Kidney (tissue), 14 donors: ENCODE results near the gene SSH3. TPM values are rescaled to one million over a fixed set of nuclear protein-coding genes. Genes with fewer than 3 reads are reported as not detected.

ENCODE experiments used
- DNase-seq, 5 donors: peaks; one replicate each; pipeline ENCODE4 v3.0.0-alpha.2; 2013 to 2020
- FAIRE-seq: peaks from 2 replicates; lab custom pipeline; 2012; peaks lifted over from hg19 to GRCh38; lab: Jason Lieb, UNC
- H3K27ac ChIP-seq, 2 donors: one replicate each; pipeline ENCODE4 v1.7.0; 2013; ENCODE audit warnings: low read depth in 2 of 2, low read length in 2 of 2, inconsistent platforms in 1 of 2
- H3K27me3 ChIP-seq: one replicate; pipeline ENCODE4 v1.7.1; 2013; ENCODE audit warnings: low read length, inconsistent platforms; ENCODE audit not compliant: control insufficient read depth, insufficient read depth
- H3K36me3 ChIP-seq, 3 donors: one replicate each; pipeline versions ENCODE4 v1.7.0 to v1.7.1; 2013; ENCODE audit warnings: low read length in 3 of 3, control low read depth in 1 of 3, inconsistent platforms in 1 of 3; ENCODE audit not compliant: insufficient read depth in 3 of 3, control insufficient read depth in 2 of 3
- H3K4me1 ChIP-seq, 3 donors: one replicate each; pipeline versions ENCODE4 v1.7.0 to v1.7.1; 2013; ENCODE audit warnings: low read length in 3 of 3, inconsistent platforms in 1 of 3, low read depth in 1 of 3; ENCODE audit not compliant: control insufficient read depth in 2 of 3, insufficient read depth in 2 of 3
- H3K4me3 ChIP-seq, 3 donors: one replicate each; pipeline versions ENCODE4 v1.7.0 to v1.8.1; 2013; ENCODE audit warnings: low read length in 3 of 3, control low read depth in 1 of 3, inconsistent platforms in 1 of 3
- H3K9ac ChIP-seq, 3 donors: one replicate each; pipeline versions ENCODE4 v1.7.0 to v1.7.1; 2013; ENCODE audit warnings: low read length in 3 of 3, control low read depth in 1 of 3, inconsistent platforms in 1 of 3
- H3K9me3 ChIP-seq, 3 donors: one replicate each; pipeline versions ENCODE4 v1.7.0 to v1.7.1; 2013; ENCODE audit warnings: low read length in 3 of 3, control low read depth in 1 of 3, inconsistent platforms in 1 of 3; ENCODE audit not compliant: control insufficient read depth in 2 of 3, insufficient read depth in 1 of 3
- CTCF ChIP-seq: IDR thresholded peaks from 3 replicates; pipeline ENCODE4 v1.5.1; 2012; ENCODE audit warnings: mild to moderate bottlenecking, moderate library complexity, borderline replicate concordance; ENCODE audit not compliant: insufficient read depth; ENCODE audit errors: extremely low read depth
- intact Hi-C: fragments of 100-400 bp; cut with DNase I; formaldehyde crosslinking; loops from one replicate; pipeline ENCODE4 v1.11.1; 2022
- polyA plus RNA-seq: library from polyadenylated mRNA; stranded (reverse); fragments of 350-450 nt; fragmentation: Illumina TruSeq; extraction: RNeasy Lipid Tissue Mini Kit (QIAGEN cat#74804); gene quantifications from one replicate; pipeline ENCODE4 v1.2.3, GENCODE V29; 2014; ENCODE audit warnings: low read depth, low replicate concordance; ENCODE audit not compliant: insufficient read depth
- total RNA-seq: library from RNA; stranded (reverse); fragmentation: NEBNext Ultra II Directional; extraction: Animal tissue kit (Norgen Biotek cat#: 25700); gene quantifications from one replicate; pipeline ENCODE4 v1.2.1, GENCODE V29; 2021
- donor health status: control.
- donor health status: control.
- donor health status: control.
- donor health status: control.
- donor health status: control.
- donor health status: DM: yes; HTN: yes; CAD: no.
- donor health status: Normal renal cell carcinoma (clear cell type).

Gene SSH3
- total and polyA plus RNA-seq, 2 donors from 2014 or later: 25.0 to 68.9 TPM

GRCh38 chr11:67303835-67304411 is 593 bp downstream of the SSH3 start:
- Histone ChIP-seq H3K27me3 (no peaks in the 10 kb centered on the region), H3K4me3 (peak overlapping the region; percentile 16 to 67 (median 58)), H3K27ac (no peak overlapping the region), H3K4me1 (peaks cover 0 to 21% (median 5%) of the 10 kb centered on the region in 3 donors), H3K9ac (peak overlapping the region in 2 of 3 donors; percentile 58 to 79), H3K36me3 (peaks cover 0 to 4% (median 2%) of the 10 kb centered on the region in 3 donors), H3K9me3 (no peaks in the 10 kb centered on the region)
- peak; percentile 52 to 84 (median 66) for DNase-seq
- no peak for TF ChIP-seq CTCF
- no peak for FAIRE-seq
- intact Hi-C loops: no loop called here

- DNase-seq: peak in 1 of 5 donors; percentile 54
Measured at GRCh38 chr11:67304511-67305113, 1.3 kb downstream of the SSH3 start.

GRCh38 chr11:67306769-67307544 is 3.6 kb downstream of the SSH3 start:
- peaks cover 0 to 16% (median 5%) of the 10 kb centered on the region in 3 donors for H3K4me1 ChIP-seq
- no peak overlapping the region for H3K4me3 ChIP-seq
- no peak for DNase-seq
- no peak overlapping the region for H3K9ac ChIP-seq
- intact Hi-C loops: no loop called here
- no peaks in the 10 kb centered on the region for H3K9me3 ChIP-seq
- H3K27ac ChIP-seq: no peak overlapping the region
- FAIRE-seq: no peak
- H3K27me3 ChIP-seq: no peaks in the 10 kb centered on the region
- no peaks in the 10 kb centered on the region for H3K36me3 ChIP-seq
- TF ChIP-seq CTCF: no peak

More at GRCh38 chr11:67304511-67305113, 1.3 kb downstream of the SSH3 start:
- no peaks in the 10 kb centered on the region for H3K9me3 ChIP-seq
- FAIRE-seq: no peak
- no peak for TF ChIP-seq CTCF
- peak overlapping the region in 1 of 3 donors; percentile 67 for H3K4me3 ChIP-seq
- H3K27me3 ChIP-seq: no peaks in the 10 kb centered on the region
- H3K4me1 ChIP-seq: peaks cover 0 to 21% (median 5%) of the 10 kb centered on the region in 3 donors
- intact Hi-C loops: no loop called here
- H3K9ac ChIP-seq: peak overlapping the region in 1 of 3 donors; percentile 58
- H3K36me3 ChIP-seq: peaks cover 0 to 4% (median 2%) of the 10 kb centered on the region in 3 donors
- no peak overlapping the region for H3K27ac ChIP-seq
